Chondrocyte (in vitro differentiated cells): ENCODE data around the gene GADD45A. TPM values are rescaled to one million over a fixed set of nuclear protein-coding genes. Genes with fewer than 3 reads are reported as not detected.

Source experiments
- DNase-seq: peaks from one replicate; pipeline ENCODE4 v3.0.0; 2021; ENCODE audit warnings: mixed read lengths, low spot score
- H3K27ac Mint-ChIP-seq: one replicate; pipeline ENCODE4 v1.8.0; 2021; ENCODE audit warnings: mild to moderate bottlenecking, moderate library complexity, mixed read lengths; ENCODE audit not compliant: unreplicated experiment
- H3K27me3 Mint-ChIP-seq: 2 replicates; pipeline ENCODE4 v1.8.0; 2021; ENCODE audit warnings: low read depth, mixed read lengths
- H3K36me3 Mint-ChIP-seq: 2 replicates; pipeline ENCODE4 v1.8.0; 2021; ENCODE audit warnings: low read depth, mixed read lengths
- H3K4me1 Mint-ChIP-seq: 2 replicates; pipeline ENCODE4 v1.8.0; 2021; ENCODE audit warnings: low read depth, mild to moderate bottlenecking, mixed read lengths
- H3K4me3 Mint-ChIP-seq: one replicate; pipeline ENCODE4 v1.8.0; 2021; ENCODE audit warnings: mild to moderate bottlenecking, moderate library complexity, mixed read lengths; ENCODE audit not compliant: unreplicated experiment
- H3K9me3 Mint-ChIP-seq: 2 replicates; pipeline ENCODE4 v1.8.0; 2021; ENCODE audit warnings: low read depth, mixed read lengths
- total RNA-seq: library from RNA; stranded (reverse); gene quantifications from 3 replicates; pipeline ENCODE4 v1.2.1, GENCODE V29; 2021
- TF ChIP-seq, protein P1 (sequence below): fragments of 200-600 bp; sonication (generic); IDR thresholded peaks from 2 replicates; pipeline ENCODE4 v1.5.0; 2021; ENCODE audit warnings: antibody characterized with exemption, mild to moderate bottlenecking, moderate library complexity

Gene GADD45A
- total RNA-seq, 1 donor from 2014 or later: 89.4 TPM

DNA sequence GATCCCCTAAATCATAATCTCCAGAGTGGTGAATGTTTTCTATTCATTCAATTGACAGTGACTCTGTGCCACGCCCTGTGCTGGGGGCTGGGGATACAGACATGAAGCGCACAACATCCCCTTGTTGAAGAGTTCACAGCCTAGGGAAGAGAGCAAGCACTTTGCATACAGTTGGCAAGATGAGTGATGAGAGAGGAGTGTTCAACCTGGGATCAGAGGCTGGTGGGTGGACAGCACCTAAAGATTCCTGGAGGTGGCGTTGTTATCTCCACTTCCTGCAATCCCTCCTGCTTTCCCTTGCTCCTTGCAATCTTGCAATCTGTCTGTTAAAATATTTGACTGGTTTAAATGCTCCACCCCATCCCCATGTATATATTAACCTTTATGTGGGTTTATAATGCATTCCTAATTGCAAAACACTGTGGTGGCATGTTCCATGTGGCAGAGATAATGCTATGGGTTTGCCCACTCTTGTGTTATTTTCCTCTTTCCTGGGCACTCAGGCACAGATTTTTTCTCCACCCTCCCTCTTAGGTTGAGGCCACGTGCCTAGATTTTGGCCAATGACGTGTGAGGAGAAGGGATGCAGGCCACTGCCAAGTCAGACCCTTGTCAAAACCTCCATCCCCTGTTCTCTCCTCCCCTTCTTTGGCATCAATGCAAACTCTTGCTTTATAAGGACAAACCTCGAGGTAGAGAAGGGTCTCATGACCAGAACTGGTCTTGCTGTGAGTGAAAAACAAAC is 36.2 kb upstream of the GADD45A start:
- Mint-ChIP-seq H3K27me3 (no peaks in the 10 kb centered on the region), H3K9me3 (no peaks in the 10 kb centered on the region), H3K36me3 (no peaks in the 10 kb centered on the region), H3K4me1 (no peaks in the 10 kb centered on the region), H3K4me3 (no peak overlapping the region), H3K27ac (no peak overlapping the region)
- TF ChIP-seq, protein P1, sequence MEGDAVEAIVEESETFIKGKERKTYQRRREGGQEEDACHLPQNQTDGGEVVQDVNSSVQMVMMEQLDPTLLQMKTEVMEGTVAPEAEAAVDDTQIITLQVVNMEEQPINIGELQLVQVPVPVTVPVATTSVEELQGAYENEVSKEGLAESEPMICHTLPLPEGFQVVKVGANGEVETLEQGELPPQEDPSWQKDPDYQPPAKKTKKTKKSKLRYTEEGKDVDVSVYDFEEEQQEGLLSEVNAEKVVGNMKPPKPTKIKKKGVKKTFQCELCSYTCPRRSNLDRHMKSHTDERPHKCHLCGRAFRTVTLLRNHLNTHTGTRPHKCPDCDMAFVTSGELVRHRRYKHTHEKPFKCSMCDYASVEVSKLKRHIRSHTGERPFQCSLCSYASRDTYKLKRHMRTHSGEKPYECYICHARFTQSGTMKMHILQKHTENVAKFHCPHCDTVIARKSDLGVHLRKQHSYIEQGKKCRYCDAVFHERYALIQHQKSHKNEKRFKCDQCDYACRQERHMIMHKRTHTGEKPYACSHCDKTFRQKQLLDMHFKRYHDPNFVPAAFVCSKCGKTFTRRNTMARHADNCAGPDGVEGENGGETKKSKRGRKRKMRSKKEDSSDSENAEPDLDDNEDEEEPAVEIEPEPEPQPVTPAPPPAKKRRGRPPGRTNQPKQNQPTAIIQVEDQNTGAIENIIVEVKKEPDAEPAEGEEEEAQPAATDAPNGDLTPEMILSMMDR: no peak
- DNase-seq: no peak

DNA sequence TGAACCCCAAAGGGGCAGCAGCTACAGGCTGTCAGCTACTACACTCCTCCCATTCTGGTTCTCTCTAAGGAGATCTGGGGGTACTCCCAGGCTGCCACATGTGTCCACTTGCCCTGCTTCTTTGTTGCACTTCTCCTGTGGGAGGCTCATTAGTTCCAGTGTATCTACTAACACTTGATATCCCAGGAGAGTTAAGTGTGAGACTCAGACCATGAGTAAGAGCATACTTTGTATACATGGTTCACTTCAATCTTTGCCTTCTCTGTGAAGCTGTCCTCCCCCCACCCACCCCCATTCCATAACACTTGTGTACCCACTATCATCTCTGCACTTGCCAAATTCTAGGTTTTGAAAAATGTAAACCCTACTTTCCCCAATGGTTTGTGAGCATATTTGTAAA is 34.9 kb upstream of the GADD45A start:
- H3K36me3 Mint-ChIP-seq: no peaks in the 10 kb centered on the region
- H3K9me3 Mint-ChIP-seq: no peaks in the 10 kb centered on the region
- TF ChIP-seq, protein P1: no peak
- no peak overlapping the region for H3K4me3 Mint-ChIP-seq
- no peaks in the 10 kb centered on the region for H3K27me3 Mint-ChIP-seq
- no peak overlapping the region for H3K27ac Mint-ChIP-seq
- no peaks in the 10 kb centered on the region for H3K4me1 Mint-ChIP-seq
- no peak for DNase-seq

DNA sequence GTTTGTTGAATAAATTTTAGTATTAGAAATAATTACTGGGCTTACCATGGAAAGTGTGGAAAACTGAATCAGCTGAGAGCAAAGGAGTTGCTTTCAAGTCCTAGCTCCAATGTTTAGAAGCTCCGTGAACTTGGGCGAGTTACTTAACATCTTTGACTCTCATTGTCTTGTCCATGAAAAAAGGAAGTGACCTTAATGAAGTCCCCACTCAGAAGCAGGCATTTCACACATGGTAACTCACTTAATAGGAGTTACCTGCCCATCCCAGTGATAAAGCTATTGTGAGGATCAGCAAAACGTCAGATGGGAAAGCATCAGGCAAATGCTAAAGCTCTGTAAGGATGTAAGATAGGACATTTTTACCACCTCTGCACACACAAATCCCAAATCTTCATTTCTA is 34.0 kb upstream of the GADD45A start:
- Mint-ChIP-seq H3K9me3 (no peaks in the 10 kb centered on the region), H3K27me3 (no peaks in the 10 kb centered on the region), H3K27ac (no peak overlapping the region), H3K4me1 (no peaks in the 10 kb centered on the region), H3K36me3 (no peaks in the 10 kb centered on the region), H3K4me3 (no peak overlapping the region)
- no peak for DNase-seq
- TF ChIP-seq, protein P1: no peak

DNA sequence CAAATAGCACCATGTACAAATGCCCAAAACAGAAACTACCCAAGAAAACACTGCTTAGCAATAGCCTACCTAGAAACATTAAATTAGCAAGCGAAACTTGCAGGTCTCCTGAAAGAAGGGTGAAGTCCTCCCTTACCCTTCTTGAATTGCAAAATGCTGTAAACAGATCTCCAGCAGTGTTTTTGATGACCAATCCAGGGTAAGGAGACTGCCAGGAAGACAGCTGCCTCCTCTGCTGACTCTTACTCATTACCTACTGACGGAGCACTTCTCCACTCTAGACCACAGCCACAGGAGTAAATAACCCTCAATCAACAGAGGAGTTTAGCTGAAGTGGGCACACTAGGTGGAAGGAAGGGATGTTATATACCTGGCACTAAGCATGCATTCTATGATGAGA is 32.2 kb upstream of the GADD45A start:
- Mint-ChIP-seq H3K36me3 (no peaks in the 10 kb centered on the region), H3K4me3 (no peak overlapping the region), H3K9me3 (no peaks in the 10 kb centered on the region), H3K27me3 (no peaks in the 10 kb centered on the region), H3K4me1 (no peaks in the 10 kb centered on the region), H3K27ac (no peak overlapping the region)
- TF ChIP-seq, protein P1: no peak
- DNase-seq: no peak

DNA sequence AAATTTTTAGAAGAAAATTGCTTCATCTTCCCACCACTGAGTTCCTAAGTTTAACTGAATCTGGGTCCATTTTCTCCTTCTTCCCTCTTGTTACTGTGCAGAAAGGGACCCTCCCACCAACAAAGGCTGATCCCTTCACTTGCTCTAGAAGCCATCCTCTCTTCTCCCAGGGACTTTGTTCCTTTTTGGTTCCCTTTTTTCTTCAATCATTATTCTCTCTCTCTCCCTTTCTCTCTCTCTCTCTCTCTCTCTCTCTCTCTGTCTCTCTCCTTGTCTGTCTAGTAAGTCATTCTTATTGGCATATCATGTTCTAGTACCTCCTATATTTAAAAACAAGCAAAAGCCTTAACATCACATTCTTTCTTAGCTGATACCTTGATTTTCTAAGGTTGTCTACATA is 31.7 kb upstream of the GADD45A start:
- TF ChIP-seq, protein P1: no peak
- no peaks in the 10 kb centered on the region for H3K4me1 Mint-ChIP-seq
- H3K36me3 Mint-ChIP-seq: no peaks in the 10 kb centered on the region
- no peak overlapping the region for H3K4me3 Mint-ChIP-seq
- DNase-seq: no peak
- H3K27me3 Mint-ChIP-seq: no peaks in the 10 kb centered on the region
- no peaks in the 10 kb centered on the region for H3K9me3 Mint-ChIP-seq
- no peak overlapping the region for H3K27ac Mint-ChIP-seq
